Thoracic aorta (tissue), 2 donors: Measurements from ENCODE around the gene FAM53A. TPM values are rescaled to one million over a fixed set of nuclear protein-coding genes. Genes with fewer than 3 reads are reported as not detected.

Source experiments
- ATAC-seq: fragments of 150-250 bp; one replicate; pipeline ENCODE4 v1.8.0; 2017; ENCODE audit warnings: low read depth; ENCODE audit not compliant: insufficient number of reproducible peaks, low FRiP score
- DNase-seq: peaks from one replicate; pipeline ENCODE4 v3.0.0-alpha.2; 2020; ENCODE audit warnings: low spot score
- H3K27ac ChIP-seq, 2 donors: fragments of 200-600 bp; sonication (generic); 1 replicate in 1 of 2; 2 replicates in 1 of 2; pipeline ENCODE4 v1.5.1; 2016; ENCODE audit warnings: mild to moderate bottlenecking in 2 of 2, moderate library complexity in 2 of 2
- H3K27me3 ChIP-seq: fragments of 200-600 bp; sonication (generic); replicated peaks from 2 replicates; pipeline ENCODE4 v1.6.0; 2016; ENCODE audit warnings: mild to moderate bottlenecking; ENCODE audit not compliant: insufficient read depth
- H3K36me3 ChIP-seq: fragments of 200-600 bp; sonication (generic); one replicate; pipeline ENCODE4 v1.5.1; 2016
- H3K4me1 ChIP-seq, 2 donors: fragments of 200-600 bp; sonication (generic); 1 replicate in 1 of 2; 2 replicates in 1 of 2; pipeline versions ENCODE4 v1.5.1 to v1.6.0; 2016; ENCODE audit warnings: low read depth in 2 of 2, mild to moderate bottlenecking in 1 of 2; ENCODE audit not compliant: control insufficient read depth in 1 of 2
- H3K4me3 ChIP-seq: fragments of 200-600 bp; sonication (generic); 2 replicates; pipeline ENCODE4 v1.5.1; 2016; ENCODE audit warnings: mild to moderate bottlenecking
- H3K9me3 ChIP-seq: fragments of 200-600 bp; sonication (generic); 2 replicates; pipeline ENCODE4 v1.5.1; 2016
- CTCF ChIP-seq: fragments of 200-600 bp; sonication (generic); IDR thresholded peaks from one replicate; pipeline ENCODE4 v1.5.1; 2019; ENCODE audit warnings: antibody characterized with exemption
- total RNA-seq, 2 donors: library from RNA; depleted of rRNA; stranded (reverse); fragments of >200 nt; gene quantifications; one replicate each; pipeline versions ENCODE4 v1.1.0 to v1.2.3, GENCODE V29; 2016

Gene FAM53A
- total RNA-seq, 2 donors from 2014 or later: 5.1 to 10.9 TPM

GRCh38 chr4:1598206-1599025 lies 85.7 kb downstream of the FAM53A start:
- H3K9me3 ChIP-seq: no peaks in the 10 kb centered on the region
- H3K27ac ChIP-seq: no peak overlapping the region
- no peaks in the 10 kb centered on the region for H3K4me1 ChIP-seq
- ATAC-seq (no peak), DNase-seq (no peak)
- no peaks in the 10 kb centered on the region for H3K27me3 ChIP-seq
- TF ChIP-seq CTCF: no peak
- no peaks in the 10 kb centered on the region for H3K36me3 ChIP-seq
- H3K4me3 ChIP-seq: no peak overlapping the region

- no peaks in the 10 kb centered on the region for H3K27me3 ChIP-seq
- no peaks in the 10 kb centered on the region for H3K9me3 ChIP-seq
- H3K4me1 ChIP-seq: no peaks in the 10 kb centered on the region
- TF ChIP-seq CTCF: no peak
- H3K36me3 ChIP-seq: no peaks in the 10 kb centered on the region
- ATAC-seq: no peak
- H3K4me3 ChIP-seq: no peak overlapping the region
- DNase-seq: no peak
- H3K27ac ChIP-seq: no peak overlapping the region
These were observed 86.8 kb downstream of the FAM53A start for GRCh38 chr4:1597021-1597931.

- Histone ChIP-seq H3K9me3 (peaks cover 5% of the 10 kb centered on the region), H3K27me3 (no peaks in the 10 kb centered on the region), H3K36me3 (no peaks in the 10 kb centered on the region), H3K4me3 (no peak overlapping the region), H3K27ac (no peak overlapping the region), H3K4me1 (no peaks in the 10 kb centered on the region)
- TF ChIP-seq CTCF: no peak
- DNase-seq: no peak
- no peak for ATAC-seq
These were observed 87.7 kb downstream of the FAM53A start for GRCh38 chr4:1596393-1596792.

GRCh38 chr4:1595789-1596325 lies 88.3 kb downstream of the FAM53A start:
- DNase-seq (no peak), ATAC-seq (no peak)
- no peak for TF ChIP-seq CTCF
- Histone ChIP-seq H3K27me3 (no peaks in the 10 kb centered on the region), H3K36me3 (no peaks in the 10 kb centered on the region), H3K4me3 (no peak overlapping the region), H3K27ac (no peak overlapping the region), H3K9me3 (peaks cover 10% of the 10 kb centered on the region), H3K4me1 (no peaks in the 10 kb centered on the region)
